ENCODE data around the gene LPO. TPM values are rescaled to one million over a fixed set of nuclear protein-coding genes. Genes with fewer than 3 reads are reported as not detected.

The LPO gene
- total RNA-seq, 1 experiment from 2014 or later: 0.06 TPM

GRCh38 chr17:58229384-58229783 is 9.0 kb upstream of the LPO start:
- no peak for DNase-seq (ENCODE audit: low read depth)

GRCh38 chr17:58229881-58230280 is 8.5 kb upstream of the LPO start:
- no peak for DNase-seq (ENCODE audit: low read depth)

GRCh38 chr17:58231641-58232040 is 6.7 kb upstream of the LPO start:
- no peak for DNase-seq (ENCODE audit: low read depth)

- DNase-seq (ENCODE audit: low read depth): peak; percentile 77
These were observed 5.7 kb upstream of the LPO start for GRCh38 chr17:58232707-58233156.

GRCh38 chr17:58233543-58233942 is 4.8 kb upstream of the LPO start:
- DNase-seq (ENCODE audit: low read depth): no peak

- DNase-seq (ENCODE audit: low read depth): no peak
These were observed 3.9 kb upstream of the LPO start for GRCh38 chr17:58234512-58234911.

- DNase-seq (ENCODE audit: low read depth): no peak
These were observed 2.6 kb upstream of the LPO start for GRCh38 chr17:58235821-58236220.

GRCh38 chr17:58236394-58236793 is 2.0 kb upstream of the LPO start:
- DNase-seq (ENCODE audit: low read depth): no peak

- no peak for DNase-seq (ENCODE audit: low read depth)
These were observed 1.6 kb downstream of the LPO start for GRCh38 chr17:58239987-58240386.

- DNase-seq (ENCODE audit: low read depth): no peak
These were observed 3.9 kb downstream of the LPO start for GRCh38 chr17:58242171-58242784.

- DNase-seq (ENCODE audit: low read depth): no peak
These were observed 6.6 kb downstream of the LPO start for GRCh38 chr17:58244963-58245362.

- DNase-seq (ENCODE audit: low read depth): no peak
These were observed 7.2 kb downstream of the LPO start for GRCh38 chr17:58245428-58246103.

- no peak for DNase-seq (ENCODE audit: low read depth)
These were observed 7.8 kb downstream of the LPO start for GRCh38 chr17:58246104-58246740.

GRCh38 chr17:58246781-58247180 is 8.4 kb downstream of the LPO start:
- DNase-seq (ENCODE audit: low read depth): no peak

- DNase-seq (ENCODE audit: low read depth): no peak
These were observed 9.4 kb downstream of the LPO start for GRCh38 chr17:58247511-58248363.

GRCh38 chr17:58248955-58249269 is 10.5 kb downstream of the LPO start:
- DNase-seq (ENCODE audit: low read depth): no peak

- peak; percentile 61 for DNase-seq (ENCODE audit: low read depth)
These were observed 11.1 kb downstream of the LPO start for GRCh38 chr17:58249270-58250133.

GRCh38 chr17:58250344-58251011 is 12.1 kb downstream of the LPO start:
- DNase-seq (ENCODE audit: low read depth): no peak

- no peak for DNase-seq (ENCODE audit: low read depth)
These were observed 13.8 kb downstream of the LPO start for GRCh38 chr17:58252141-58252540.

GRCh38 chr17:58253082-58253481 is 14.7 kb downstream of the LPO start:
- DNase-seq (ENCODE audit: low read depth): no peak

GRCh38 chr17:58254803-58255202 is 16.4 kb downstream of the LPO start:
- no peak for DNase-seq (ENCODE audit: low read depth)

All from Daoy (cell line).